KMS-11 (cell line): ENCODE data around the gene DFFB.

Source experiments
- H2AFZ ChIP-seq: fragments of 200-600 bp; sonication (generic); 2 replicates; pipeline ENCODE4 v1.6.1; 2016; ENCODE audit warnings: antibody characterized with exemption, mixed run types, low read depth
- H3K27ac ChIP-seq: fragments of 200-600 bp; sonication (generic); 2 replicates; pipeline ENCODE4 v1.6.1; 2016; ENCODE audit warnings: mild to moderate bottlenecking, mixed run types
- H3K27me3 ChIP-seq: fragments of 200-600 bp; sonication (generic); 2 replicates; pipeline ENCODE4 v1.6.1; 2017; ENCODE audit warnings: mild to moderate bottlenecking, low read depth, mixed run types, moderate library complexity; ENCODE audit not compliant: insufficient read depth
- H3K36me3 ChIP-seq: fragments of 200-600 bp; sonication (generic); 2 replicates; pipeline ENCODE4 v1.6.1; 2017; ENCODE audit warnings: mild to moderate bottlenecking, mixed run types; ENCODE audit not compliant: insufficient read depth
- H3K4me1 ChIP-seq: fragments of 200-600 bp; sonication (generic); 2 replicates; pipeline ENCODE4 v1.6.1; 2016; ENCODE audit warnings: mild to moderate bottlenecking, low read depth, mixed run types; ENCODE audit not compliant: poor library complexity, severe bottlenecking
- H3K4me2 ChIP-seq: fragments of 200-600 bp; sonication (generic); 2 replicates; pipeline ENCODE4 v1.7.0; 2016; ENCODE audit warnings: mild to moderate bottlenecking, mixed run types
- H3K4me3 ChIP-seq: fragments of 200-600 bp; sonication (generic); IDR thresholded peaks from 2 replicates; pipeline ENCODE4 v1.6.1; 2017; ENCODE audit warnings: low read depth, low read length, mixed read lengths; ENCODE audit not compliant: insufficient read depth
- H3K79me2 ChIP-seq: fragments of 200-600 bp; sonication (generic); 2 replicates; pipeline ENCODE4 v1.6.1; 2016; ENCODE audit warnings: low read depth, mixed run types; ENCODE audit not compliant: insufficient read depth
- H3K9ac ChIP-seq: fragments of 200-600 bp; sonication (generic); 2 replicates; pipeline ENCODE4 v1.6.1; 2016; ENCODE audit warnings: mild to moderate bottlenecking, mixed run types
- H4K20me1 ChIP-seq: fragments of 200-600 bp; sonication (generic); 2 replicates; pipeline ENCODE4 v1.6.1; 2016; ENCODE audit warnings: mild to moderate bottlenecking, mixed run types; ENCODE audit not compliant: insufficient read depth
- TF ChIP-seq, protein P1 (sequence below): fragments of 200-600 bp; sonication (generic); conservative IDR thresholded peaks from 2 replicates; pipeline ENCODE4 v1.6.1; 2017; ENCODE audit warnings: low read depth, mild to moderate bottlenecking, antibody characterized with exemption, low read length, moderate library complexity, mixed read lengths

The DFFB gene

DNA sequence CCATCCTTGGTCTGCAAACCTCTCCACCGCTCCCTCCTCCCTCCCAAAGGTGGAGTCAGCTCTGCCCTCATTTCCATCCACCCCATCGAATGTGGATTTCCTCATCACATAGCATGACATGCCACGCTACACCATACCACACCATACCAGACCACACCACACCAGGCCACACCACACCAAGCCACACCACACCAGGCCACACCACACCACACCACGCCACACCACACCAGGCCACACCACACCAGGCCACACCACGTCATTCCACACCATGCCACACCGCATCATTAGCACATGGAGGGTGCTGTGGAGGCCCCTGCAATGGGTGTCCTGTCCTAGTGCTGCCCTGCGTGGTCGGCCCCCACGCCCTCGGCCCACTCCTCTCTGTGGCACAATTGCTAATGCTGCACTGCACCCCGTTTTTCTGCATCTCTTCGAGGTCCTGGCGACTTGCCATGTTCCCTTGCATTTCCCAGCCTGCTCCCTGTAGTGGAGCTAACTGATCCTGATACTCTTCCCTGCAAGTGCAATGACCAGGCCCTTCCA, 11.3 kb downstream of the DFFB start:
- TF ChIP-seq, protein P1, sequence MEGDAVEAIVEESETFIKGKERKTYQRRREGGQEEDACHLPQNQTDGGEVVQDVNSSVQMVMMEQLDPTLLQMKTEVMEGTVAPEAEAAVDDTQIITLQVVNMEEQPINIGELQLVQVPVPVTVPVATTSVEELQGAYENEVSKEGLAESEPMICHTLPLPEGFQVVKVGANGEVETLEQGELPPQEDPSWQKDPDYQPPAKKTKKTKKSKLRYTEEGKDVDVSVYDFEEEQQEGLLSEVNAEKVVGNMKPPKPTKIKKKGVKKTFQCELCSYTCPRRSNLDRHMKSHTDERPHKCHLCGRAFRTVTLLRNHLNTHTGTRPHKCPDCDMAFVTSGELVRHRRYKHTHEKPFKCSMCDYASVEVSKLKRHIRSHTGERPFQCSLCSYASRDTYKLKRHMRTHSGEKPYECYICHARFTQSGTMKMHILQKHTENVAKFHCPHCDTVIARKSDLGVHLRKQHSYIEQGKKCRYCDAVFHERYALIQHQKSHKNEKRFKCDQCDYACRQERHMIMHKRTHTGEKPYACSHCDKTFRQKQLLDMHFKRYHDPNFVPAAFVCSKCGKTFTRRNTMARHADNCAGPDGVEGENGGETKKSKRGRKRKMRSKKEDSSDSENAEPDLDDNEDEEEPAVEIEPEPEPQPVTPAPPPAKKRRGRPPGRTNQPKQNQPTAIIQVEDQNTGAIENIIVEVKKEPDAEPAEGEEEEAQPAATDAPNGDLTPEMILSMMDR, result no peak
- H3K4me1 ChIP-seq, result peaks cover 10% of the 10 kb centered on the region
- no peak overlapping the region for H3K4me2 ChIP-seq
- H3K79me2 ChIP-seq, result no peaks in the 10 kb centered on the region
- no peaks in the 10 kb centered on the region for H3K36me3 ChIP-seq
- no peak overlapping the region for H3K27ac ChIP-seq
- no peak overlapping the region for H2AFZ ChIP-seq
- no peak overlapping the region for H3K9ac ChIP-seq
- no peaks in the 10 kb centered on the region for H3K27me3 ChIP-seq
- H3K4me3 ChIP-seq, result no peak overlapping the region
- H4K20me1 ChIP-seq, result no peaks in the 10 kb centered on the region

DNA sequence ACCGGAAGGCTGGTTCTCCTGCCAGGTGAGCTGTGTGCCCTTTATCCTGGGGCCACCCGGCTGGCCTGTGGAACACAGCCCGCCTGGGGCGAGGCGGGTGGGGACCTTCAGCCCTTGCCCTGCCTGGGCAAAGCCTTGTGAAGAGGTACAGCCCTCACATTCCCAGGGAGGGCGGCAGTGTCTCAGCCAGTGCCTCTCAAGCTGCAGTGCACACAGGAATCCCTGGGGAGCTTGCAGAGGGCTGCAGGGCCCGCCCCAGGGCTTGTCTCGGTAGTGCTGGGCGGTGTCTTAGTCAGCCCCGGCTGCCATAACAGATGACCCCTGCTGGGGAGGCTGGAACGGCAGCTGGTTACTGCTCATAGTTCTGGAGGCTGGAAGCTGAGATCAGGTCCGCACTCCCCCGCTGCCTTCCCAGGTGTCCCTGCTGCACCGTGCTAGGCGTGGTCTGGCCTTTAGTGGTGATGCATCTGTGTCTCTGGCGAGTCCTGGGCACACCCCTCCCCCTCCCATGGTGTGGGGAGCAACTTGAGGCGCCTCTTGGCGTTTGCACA, 12.6 kb downstream of the DFFB start:
- TF ChIP-seq, protein P1, result no peak
- Histone ChIP-seq H3K27me3 (no peaks in the 10 kb centered on the region), H2AFZ (no peak overlapping the region), H4K20me1 (no peaks in the 10 kb centered on the region), H3K27ac (no peak overlapping the region), H3K79me2 (no peaks in the 10 kb centered on the region), H3K4me2 (no peak overlapping the region), H3K36me3 (no peaks in the 10 kb centered on the region), H3K4me3 (no peak overlapping the region), H3K4me1 (peaks cover 4% of the 10 kb centered on the region), H3K9ac (no peak overlapping the region)

DNA sequence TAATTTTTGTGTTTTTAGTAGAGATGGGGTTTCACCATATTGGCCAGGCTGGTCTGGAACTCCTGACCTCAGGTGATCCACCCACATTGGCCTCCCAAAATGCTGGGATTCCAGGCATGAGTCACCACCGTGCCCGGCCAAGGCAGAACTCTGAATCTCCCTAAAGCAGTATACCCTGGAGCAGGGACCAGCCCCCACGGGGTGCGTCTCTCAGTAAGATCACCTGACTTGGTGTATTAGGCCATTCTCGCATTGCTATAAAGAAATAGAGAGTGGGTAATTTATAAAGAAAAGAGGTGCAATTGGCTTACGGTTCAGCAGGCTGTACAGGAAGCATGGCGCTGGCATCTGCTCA, 14.2 kb downstream of the DFFB start:
- H3K9ac ChIP-seq, result no peak overlapping the region
- no peaks in the 10 kb centered on the region for H3K36me3 ChIP-seq
- TF ChIP-seq, protein P1, result no peak
- no peaks in the 10 kb centered on the region for H4K20me1 ChIP-seq
- H3K4me2 ChIP-seq, result no peak overlapping the region
- H3K4me1 ChIP-seq, result no peaks in the 10 kb centered on the region
- no peaks in the 10 kb centered on the region for H3K79me2 ChIP-seq
- no peak overlapping the region for H3K4me3 ChIP-seq
- H3K27me3 ChIP-seq, result no peaks in the 10 kb centered on the region
- H3K27ac ChIP-seq, result no peak overlapping the region
- H2AFZ ChIP-seq, result no peak overlapping the region

DNA sequence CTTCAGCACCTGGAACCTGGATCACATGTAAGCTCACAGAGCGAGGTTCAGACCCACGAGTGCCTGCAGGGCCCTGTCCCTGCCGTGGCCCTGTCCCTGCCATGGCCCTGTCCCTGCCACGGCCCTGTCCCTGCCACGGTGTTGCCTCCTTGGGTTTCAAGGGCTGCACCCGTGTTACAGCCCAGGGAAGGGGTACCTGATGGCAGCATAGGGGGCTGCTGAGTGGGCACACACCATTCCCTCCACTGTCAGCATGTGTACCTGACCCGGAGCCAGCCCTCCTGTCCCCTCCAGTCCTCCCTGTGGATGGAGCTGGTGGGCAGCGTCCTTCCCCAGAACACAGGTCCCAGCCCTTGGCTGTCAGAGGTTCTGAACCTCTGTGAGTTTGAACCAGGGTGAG, 15.3 kb downstream of the DFFB start:
- Histone ChIP-seq H3K27me3 (no peaks in the 10 kb centered on the region), H4K20me1 (no peaks in the 10 kb centered on the region), H3K79me2 (no peaks in the 10 kb centered on the region), H3K4me3 (no peak overlapping the region), H3K36me3 (no peaks in the 10 kb centered on the region), H2AFZ (no peak overlapping the region), H3K4me1 (no peaks in the 10 kb centered on the region), H3K27ac (no peak overlapping the region), H3K4me2 (no peak overlapping the region), H3K9ac (no peak overlapping the region)
- TF ChIP-seq, protein P1, result no peak
